Spleen (tissue), 7 donors: ENCODE measurements around the gene TOMM20.

ENCODE experiments used
- POLR2A ChIP-seq, 3 donors: fragments of 450-650 bp; IDR thresholded peaks; one replicate each; pipeline ENCODE4 v1.5.1; 2017; ENCODE audit warnings: antibody characterized with exemption in 3 of 3, mild to moderate bottlenecking in 1 of 3
- TF ChIP-seq, protein P1 (sequence below), 11 experiments: fragments of 200-600 bp in 7 of 11; fragments of 450-650 bp in 4 of 11; sonication (generic) in 4 of 11; IDR thresholded peaks in 8 of 11; conservative IDR thresholded peaks in 3 of 11; 1 replicate in 7 of 11; 2 replicates in 4 of 11; pipeline versions ENCODE4 v1.4.0 to v1.8.0; 2016 to 2021; ENCODE audit warnings: antibody characterized with exemption in 11 of 11, inconsistent platforms in 4 of 11, mild to moderate bottlenecking in 1 of 11
- donor health status: DM: no; HTN: no; CAD: no; lungs with moderate emphysema.
- donor health status: DM: no; HTN: no; CAD: no.
- donor health status: DM: no; HTN: no; CAD: no.

DNA sequence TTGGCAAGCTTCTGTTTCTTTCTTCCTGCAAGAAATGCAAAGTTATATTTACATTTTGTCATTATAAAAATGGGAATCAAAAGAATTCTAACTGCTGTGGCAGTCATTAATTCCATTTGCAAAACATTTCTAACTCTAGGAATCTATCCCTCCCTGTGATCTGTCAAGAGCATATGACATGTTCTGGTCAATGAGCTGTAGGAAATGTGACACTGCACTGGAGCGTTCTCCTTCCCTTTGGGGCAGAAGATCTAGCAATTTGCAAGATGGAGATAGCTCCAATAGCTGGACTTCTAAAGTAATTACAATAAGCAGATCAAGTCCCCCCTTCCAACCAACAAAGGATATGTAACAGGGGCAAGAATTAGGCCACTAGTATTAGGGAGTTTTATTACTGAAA lies 6.3 kb downstream of the TOMM20 start:
- TF ChIP-seq POLR2A (IDR thresholded peaks at IDR 0.05), result no peak
- TF ChIP-seq, protein P1, sequence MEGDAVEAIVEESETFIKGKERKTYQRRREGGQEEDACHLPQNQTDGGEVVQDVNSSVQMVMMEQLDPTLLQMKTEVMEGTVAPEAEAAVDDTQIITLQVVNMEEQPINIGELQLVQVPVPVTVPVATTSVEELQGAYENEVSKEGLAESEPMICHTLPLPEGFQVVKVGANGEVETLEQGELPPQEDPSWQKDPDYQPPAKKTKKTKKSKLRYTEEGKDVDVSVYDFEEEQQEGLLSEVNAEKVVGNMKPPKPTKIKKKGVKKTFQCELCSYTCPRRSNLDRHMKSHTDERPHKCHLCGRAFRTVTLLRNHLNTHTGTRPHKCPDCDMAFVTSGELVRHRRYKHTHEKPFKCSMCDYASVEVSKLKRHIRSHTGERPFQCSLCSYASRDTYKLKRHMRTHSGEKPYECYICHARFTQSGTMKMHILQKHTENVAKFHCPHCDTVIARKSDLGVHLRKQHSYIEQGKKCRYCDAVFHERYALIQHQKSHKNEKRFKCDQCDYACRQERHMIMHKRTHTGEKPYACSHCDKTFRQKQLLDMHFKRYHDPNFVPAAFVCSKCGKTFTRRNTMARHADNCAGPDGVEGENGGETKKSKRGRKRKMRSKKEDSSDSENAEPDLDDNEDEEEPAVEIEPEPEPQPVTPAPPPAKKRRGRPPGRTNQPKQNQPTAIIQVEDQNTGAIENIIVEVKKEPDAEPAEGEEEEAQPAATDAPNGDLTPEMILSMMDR (IDR thresholded peaks at IDR 0.05 in 8 of 11, conservative IDR thresholded peaks at IDR 0.05 in 3 of 11), result no peak
